ENCODE results near the gene SFXN3.

- TF ChIP-seq POLR2AphosphoS5 (IDR thresholded peaks at IDR 0.05; ENCODE audit: low read depth, low read length) (no peak), POLR2A (IDR thresholded peaks at IDR 0.05; ENCODE audit: low read depth, low read length) (no peak)
Observed at GRCh38 chr10:101031128-101031795, at the start of gene SFXN3, which contains the start of gene PDZD7.
